Mesothelial cell of epicardium (in vitro differentiated cells): ENCODE measurements around the gene VEPH1. TPM values are rescaled to one million over a fixed set of nuclear protein-coding genes. Genes with fewer than 3 reads are reported as not detected.

ENCODE experiments used
- DNase-seq, 2 experiments: peaks; one replicate each; pipeline ENCODE4 v3.0.0; 2021; ENCODE audit warnings: low spot score in 2 of 2; ENCODE audit not compliant: unreplicated experiment in 2 of 2
- H3K27ac Mint-ChIP-seq: 2 replicates; pipeline ENCODE4 v1.8.0; 2021; ENCODE audit warnings: mixed read lengths
- H3K27me3 Mint-ChIP-seq: 2 replicates; pipeline ENCODE4 v1.8.0; 2021; ENCODE audit warnings: low read depth, mixed read lengths
- H3K36me3 Mint-ChIP-seq: 2 replicates; pipeline ENCODE4 v1.8.0; 2021; ENCODE audit warnings: mixed read lengths
- H3K4me1 Mint-ChIP-seq: 2 replicates; pipeline ENCODE4 v1.8.0; 2021; ENCODE audit warnings: mixed read lengths
- H3K4me3 Mint-ChIP-seq: 2 replicates; pipeline ENCODE4 v1.8.0; 2021; ENCODE audit warnings: mild to moderate bottlenecking, moderate library complexity, mixed read lengths
- H3K9me3 Mint-ChIP-seq: 2 replicates; pipeline ENCODE4 v1.8.0; 2021; ENCODE audit warnings: mixed read lengths
- total RNA-seq: library from RNA; stranded (reverse); gene quantifications from 3 replicates; pipeline ENCODE4 v1.2.1, GENCODE V29; 2021
- TF ChIP-seq, protein P1 (sequence below): fragments of 200-600 bp; sonication (generic); IDR thresholded peaks from one replicate; pipeline ENCODE4 v1.5.0; 2021; ENCODE audit warnings: antibody characterized with exemption; ENCODE audit not compliant: unreplicated experiment

Gene VEPH1
- total RNA-seq, 1 donor from 2014 or later = 10.2 TPM

DNA sequence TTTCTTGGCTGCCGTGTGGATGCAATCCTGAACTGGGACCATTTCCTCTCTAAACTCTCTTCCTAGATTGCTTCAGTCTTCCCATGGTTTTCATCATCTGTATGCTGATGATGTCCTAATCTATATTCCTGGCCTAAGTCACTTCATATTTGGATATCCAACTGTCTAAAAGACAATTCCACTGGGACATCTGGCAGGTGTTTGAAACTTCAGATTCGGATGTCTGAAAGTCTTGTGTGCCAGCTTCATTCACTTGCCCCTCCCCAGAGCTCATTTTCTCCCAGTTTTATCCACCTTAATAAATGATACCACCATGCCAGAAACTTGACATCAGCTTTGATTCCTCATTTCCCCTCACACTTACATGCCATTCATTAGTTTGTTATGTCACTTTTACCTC is 201.5 kb downstream of the VEPH1 start:
- H3K27me3 Mint-ChIP-seq = no peaks in the 10 kb centered on the region
- H3K4me3 Mint-ChIP-seq = no peak overlapping the region
- H3K36me3 Mint-ChIP-seq = no peaks in the 10 kb centered on the region
- TF ChIP-seq, protein P1, sequence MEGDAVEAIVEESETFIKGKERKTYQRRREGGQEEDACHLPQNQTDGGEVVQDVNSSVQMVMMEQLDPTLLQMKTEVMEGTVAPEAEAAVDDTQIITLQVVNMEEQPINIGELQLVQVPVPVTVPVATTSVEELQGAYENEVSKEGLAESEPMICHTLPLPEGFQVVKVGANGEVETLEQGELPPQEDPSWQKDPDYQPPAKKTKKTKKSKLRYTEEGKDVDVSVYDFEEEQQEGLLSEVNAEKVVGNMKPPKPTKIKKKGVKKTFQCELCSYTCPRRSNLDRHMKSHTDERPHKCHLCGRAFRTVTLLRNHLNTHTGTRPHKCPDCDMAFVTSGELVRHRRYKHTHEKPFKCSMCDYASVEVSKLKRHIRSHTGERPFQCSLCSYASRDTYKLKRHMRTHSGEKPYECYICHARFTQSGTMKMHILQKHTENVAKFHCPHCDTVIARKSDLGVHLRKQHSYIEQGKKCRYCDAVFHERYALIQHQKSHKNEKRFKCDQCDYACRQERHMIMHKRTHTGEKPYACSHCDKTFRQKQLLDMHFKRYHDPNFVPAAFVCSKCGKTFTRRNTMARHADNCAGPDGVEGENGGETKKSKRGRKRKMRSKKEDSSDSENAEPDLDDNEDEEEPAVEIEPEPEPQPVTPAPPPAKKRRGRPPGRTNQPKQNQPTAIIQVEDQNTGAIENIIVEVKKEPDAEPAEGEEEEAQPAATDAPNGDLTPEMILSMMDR = no peak
- no peaks in the 10 kb centered on the region for H3K9me3 Mint-ChIP-seq
- H3K4me1 Mint-ChIP-seq = peaks cover 4% of the 10 kb centered on the region
- no peak overlapping the region for H3K27ac Mint-ChIP-seq
- no peak for DNase-seq

DNA sequence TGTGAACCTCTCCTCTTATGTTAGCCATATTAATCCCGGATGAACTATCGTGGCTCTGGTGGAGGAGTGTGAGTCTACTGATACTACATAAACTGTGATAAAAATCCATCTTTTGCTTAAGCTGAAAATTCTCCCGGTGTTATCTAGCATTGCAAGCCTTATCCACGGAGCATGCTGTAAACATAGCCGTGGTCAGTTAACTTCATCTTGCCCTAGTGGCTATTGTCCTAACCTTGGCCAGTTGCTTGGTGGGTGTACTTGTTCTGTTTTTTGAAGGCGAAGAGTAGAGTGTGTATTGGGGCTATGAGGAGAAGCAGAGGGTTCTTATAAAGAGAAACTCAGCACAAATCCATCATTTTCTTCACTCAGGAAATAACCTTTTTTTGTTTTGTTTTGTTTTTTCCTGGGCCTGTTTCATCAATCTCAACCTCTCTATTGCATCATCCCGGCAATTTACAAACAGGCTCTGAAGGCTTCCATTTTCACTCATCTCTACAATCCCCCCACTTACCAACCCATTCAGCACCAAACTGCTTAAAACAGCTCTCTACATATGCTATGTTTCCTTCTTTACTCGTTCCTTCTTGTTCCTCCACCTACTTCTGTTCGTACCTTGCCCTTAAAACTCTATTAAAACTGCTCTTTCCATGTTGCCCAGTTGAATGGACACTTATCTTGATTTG is 202.1 kb downstream of the VEPH1 start:
- DNase-seq = no peak
- no peak overlapping the region for H3K27ac Mint-ChIP-seq
- H3K4me1 Mint-ChIP-seq = peaks cover 8% of the 10 kb centered on the region
- no peaks in the 10 kb centered on the region for H3K36me3 Mint-ChIP-seq
- TF ChIP-seq, protein P1 = no peak
- no peaks in the 10 kb centered on the region for H3K27me3 Mint-ChIP-seq
- H3K4me3 Mint-ChIP-seq = no peak overlapping the region
- no peaks in the 10 kb centered on the region for H3K9me3 Mint-ChIP-seq

DNA sequence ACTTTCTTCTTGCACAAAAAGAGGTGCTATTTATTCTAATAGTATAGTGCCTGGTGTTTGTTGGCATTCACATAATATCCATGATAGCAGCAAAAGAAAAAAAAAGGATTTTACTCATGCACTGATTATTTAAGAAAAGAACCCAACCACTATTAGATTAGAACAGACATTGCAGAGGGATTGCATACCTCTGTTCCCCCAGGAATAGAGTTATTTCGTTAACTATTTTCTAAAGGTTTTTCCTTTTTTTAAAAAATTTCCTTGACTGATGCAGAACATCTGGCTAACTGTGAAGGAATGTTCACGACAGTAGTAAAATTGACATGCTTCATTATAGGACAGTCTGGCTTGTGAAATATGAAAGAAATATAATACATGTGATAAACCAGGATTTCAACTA is 203.1 kb downstream of the VEPH1 start:
- no peaks in the 10 kb centered on the region for H3K36me3 Mint-ChIP-seq
- peaks cover 12% of the 10 kb centered on the region for H3K4me1 Mint-ChIP-seq
- H3K27me3 Mint-ChIP-seq = no peaks in the 10 kb centered on the region

DNA sequence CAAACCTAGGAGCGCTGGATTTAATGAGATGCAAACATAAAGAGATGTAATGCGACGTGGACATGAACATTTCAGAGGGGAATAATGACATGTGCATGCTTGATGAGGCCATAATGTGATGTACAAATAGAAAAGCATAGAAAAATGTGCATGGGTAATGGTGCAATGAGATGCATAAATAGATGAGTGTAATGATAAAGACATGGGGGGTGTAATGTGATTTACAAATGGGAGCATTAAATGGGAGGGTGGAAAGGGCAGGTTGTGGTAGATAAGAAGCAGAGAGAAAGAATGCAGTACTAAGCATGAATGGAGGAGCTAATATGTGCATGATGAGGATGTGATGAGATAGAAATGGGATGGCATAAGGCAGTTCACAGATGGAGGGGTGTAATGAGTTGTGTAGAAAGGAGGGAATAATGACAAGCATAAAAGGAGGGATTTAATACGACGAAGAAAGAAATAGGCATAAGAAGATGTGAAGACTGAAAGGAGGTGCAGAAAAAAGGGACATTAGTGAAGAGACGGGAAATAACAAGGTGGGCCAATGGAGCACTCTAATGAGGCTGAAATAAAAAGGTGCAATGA is 205.8 kb downstream of the VEPH1 start:
- TF ChIP-seq, protein P1 = no peak
- Mint-ChIP-seq H3K36me3 (no peaks in the 10 kb centered on the region), H3K4me3 (no peak overlapping the region), H3K9me3 (no peaks in the 10 kb centered on the region), H3K27me3 (no peaks in the 10 kb centered on the region), H3K4me1 (peaks cover 29% of the 10 kb centered on the region), H3K27ac (no peak overlapping the region)
- DNase-seq = no peak

More for the DNA sequence above, 203.1 kb downstream of the VEPH1 start:
- H3K27ac Mint-ChIP-seq = no peak overlapping the region
- H3K4me3 Mint-ChIP-seq = no peak overlapping the region
- H3K9me3 Mint-ChIP-seq = no peaks in the 10 kb centered on the region
- TF ChIP-seq, protein P1 = no peak
- DNase-seq = no peak

DNA sequence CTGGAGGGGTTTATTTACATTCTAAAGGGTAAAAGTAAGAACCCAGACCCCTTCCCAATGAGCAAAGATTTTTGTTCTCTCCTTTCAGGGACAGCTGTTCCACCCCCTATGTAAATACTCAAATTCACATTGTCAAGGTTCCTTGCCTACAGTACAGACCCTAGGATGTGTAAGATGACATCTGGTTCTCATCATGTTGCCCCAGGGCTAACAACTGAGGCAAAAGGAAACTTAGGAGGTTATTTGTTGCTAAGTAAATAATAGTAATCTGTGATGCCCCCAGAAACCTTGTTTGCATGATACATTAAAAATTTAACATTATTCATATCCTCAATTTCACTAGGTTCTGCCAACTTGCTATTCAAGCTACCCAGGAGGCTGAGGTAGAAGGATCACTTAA is 208.3 kb downstream of the VEPH1 start:
- Mint-ChIP-seq H3K4me3 (no peak overlapping the region), H3K27me3 (no peaks in the 10 kb centered on the region), H3K27ac (peak overlapping the region; percentile 84), H3K36me3 (no peaks in the 10 kb centered on the region), H3K4me1 (peaks cover 45% of the 10 kb centered on the region), H3K9me3 (no peaks in the 10 kb centered on the region)
- no peak for DNase-seq
- TF ChIP-seq, protein P1 = no peak
